Measurements from ENCODE around the gene MAF.

Gene MAF

GRCh38 chr16:79601931-79602627 is 1.5 kb upstream of the MAF start:
- Histone ChIP-seq H3K4me1 (ENCODE audit: insufficient read depth, low read length) (peaks cover 12% of the 10 kb centered on the region; the same call in 1 of the 2 replicates), H3K9ac (ENCODE audit: low read depth, low read length) (peak overlapping the region; percentile 84), H3K9me3 (ENCODE audit: control insufficient read depth, insufficient read depth, low read length) (no peaks in the 10 kb centered on the region), H3K36me3 (ENCODE audit: insufficient read depth, low read length) (no peaks in the 10 kb centered on the region)

- peaks cover 11% of the 10 kb centered on the region; the same call in 1 of the 2 replicates for H3K4me1 ChIP-seq (ENCODE audit: insufficient read depth, low read length)
- H3K9ac ChIP-seq (ENCODE audit: low read depth, low read length) = peak overlapping the region; percentile 84
- H3K9me3 ChIP-seq (ENCODE audit: control insufficient read depth, insufficient read depth, low read length) = no peaks in the 10 kb centered on the region
- no peaks in the 10 kb centered on the region for H3K36me3 ChIP-seq (ENCODE audit: insufficient read depth, low read length)
These were observed 774 bp upstream of the MAF start for GRCh38 chr16:79601092-79601930.

- Histone ChIP-seq H3K4me1 (ENCODE audit: insufficient read depth, low read length) (peaks cover 4% of the 10 kb centered on the region; the same call in 1 of the 2 replicates), H3K36me3 (ENCODE audit: insufficient read depth, low read length) (no peaks in the 10 kb centered on the region), H3K9ac (ENCODE audit: low read depth, low read length) (peak overlapping the region; percentile 84), H3K9me3 (ENCODE audit: control insufficient read depth, insufficient read depth, low read length) (no peaks in the 10 kb centered on the region)
These were observed 500 bp downstream of the MAF start for GRCh38 chr16:79599837-79600637.

GRCh38 chr16:79599256-79599836 is 1.2 kb downstream of the MAF start:
- no peaks in the 10 kb centered on the region for H3K9me3 ChIP-seq (ENCODE audit: control insufficient read depth, insufficient read depth, low read length)
- H3K4me1 ChIP-seq (ENCODE audit: insufficient read depth, low read length) = peaks cover 4% of the 10 kb centered on the region; the same call in 1 of the 2 replicates
- no peaks in the 10 kb centered on the region for H3K36me3 ChIP-seq (ENCODE audit: insufficient read depth, low read length)
- peak overlapping the region; percentile 73 for H3K9ac ChIP-seq (ENCODE audit: low read depth, low read length)

- Histone ChIP-seq H3K4me1 (ENCODE audit: insufficient read depth, low read length) (peaks cover 4% of the 10 kb centered on the region), H3K9ac (ENCODE audit: low read depth, low read length) (peak overlapping the region; percentile 74), H3K36me3 (ENCODE audit: insufficient read depth, low read length) (no peaks in the 10 kb centered on the region), H3K9me3 (ENCODE audit: control insufficient read depth, insufficient read depth, low read length) (no peaks in the 10 kb centered on the region)
These were observed 2.0 kb downstream of the MAF start for GRCh38 chr16:79598348-79599181.

- Histone ChIP-seq H3K36me3 (ENCODE audit: insufficient read depth, low read length) (no peaks in the 10 kb centered on the region), H3K4me1 (ENCODE audit: insufficient read depth, low read length) (peaks cover 10% of the 10 kb centered on the region), H3K9ac (ENCODE audit: low read depth, low read length) (peak overlapping the region; percentile 74), H3K9me3 (ENCODE audit: control insufficient read depth, insufficient read depth, low read length) (no peaks in the 10 kb centered on the region)
These were observed 2.5 kb downstream of the MAF start for GRCh38 chr16:79598063-79598347.

GRCh38 chr16:79597277-79598062 is 3.1 kb downstream of the MAF start:
- peak overlapping the region; percentile 74 for H3K9ac ChIP-seq (ENCODE audit: low read depth, low read length)

GRCh38 chr16:79595931-79596450 is 4.5 kb downstream of the MAF start:
- H3K9ac ChIP-seq (ENCODE audit: low read depth, low read length) = no peak overlapping the region

More at GRCh38 chr16:79597277-79598062, 3.1 kb downstream of the MAF start:
- H3K36me3 ChIP-seq (ENCODE audit: insufficient read depth, low read length) = no peaks in the 10 kb centered on the region
- peaks cover 13% of the 10 kb centered on the region for H3K4me1 ChIP-seq (ENCODE audit: insufficient read depth, low read length)
- no peaks in the 10 kb centered on the region for H3K9me3 ChIP-seq (ENCODE audit: control insufficient read depth, insufficient read depth, low read length)

GRCh38 chr16:79595231-79595641 is 5.3 kb downstream of the MAF start:
- no peaks in the 10 kb centered on the region for H3K36me3 ChIP-seq (ENCODE audit: insufficient read depth, low read length)
- no peak overlapping the region for H3K9ac ChIP-seq (ENCODE audit: low read depth, low read length)
- peaks cover 24% of the 10 kb centered on the region for H3K4me1 ChIP-seq (ENCODE audit: insufficient read depth, low read length)
- no peaks in the 10 kb centered on the region for H3K9me3 ChIP-seq (ENCODE audit: control insufficient read depth, insufficient read depth, low read length)

More at GRCh38 chr16:79595931-79596450, 4.5 kb downstream of the MAF start:
- H3K36me3 ChIP-seq (ENCODE audit: insufficient read depth, low read length) = no peaks in the 10 kb centered on the region
- H3K9me3 ChIP-seq (ENCODE audit: control insufficient read depth, insufficient read depth, low read length) = no peaks in the 10 kb centered on the region
- H3K4me1 ChIP-seq (ENCODE audit: insufficient read depth, low read length) = peaks cover 20% of the 10 kb centered on the region

GRCh38 chr16:79593754-79594153 is 6.8 kb downstream of the MAF start:
- Histone ChIP-seq H3K4me1 (ENCODE audit: insufficient read depth, low read length) (peaks cover 24% of the 10 kb centered on the region), H3K9ac (ENCODE audit: low read depth, low read length) (no peak overlapping the region), H3K9me3 (ENCODE audit: control insufficient read depth, insufficient read depth, low read length) (no peaks in the 10 kb centered on the region), H3K36me3 (ENCODE audit: insufficient read depth, low read length) (no peaks in the 10 kb centered on the region)

GRCh38 chr16:79593074-79593531 is 7.4 kb downstream of the MAF start:
- Histone ChIP-seq H3K9me3 (ENCODE audit: control insufficient read depth, insufficient read depth, low read length) (no peaks in the 10 kb centered on the region), H3K9ac (ENCODE audit: low read depth, low read length) (no peak overlapping the region), H3K36me3 (ENCODE audit: insufficient read depth, low read length) (no peaks in the 10 kb centered on the region), H3K4me1 (ENCODE audit: insufficient read depth, low read length) (peaks cover 24% of the 10 kb centered on the region)

GRCh38 chr16:79592186-79592585 is 8.4 kb downstream of the MAF start:
- H3K36me3 ChIP-seq (ENCODE audit: insufficient read depth, low read length) = no peaks in the 10 kb centered on the region
- no peaks in the 10 kb centered on the region for H3K9me3 ChIP-seq (ENCODE audit: control insufficient read depth, insufficient read depth, low read length)
- no peak overlapping the region for H3K9ac ChIP-seq (ENCODE audit: low read depth, low read length)
- H3K4me1 ChIP-seq (ENCODE audit: insufficient read depth, low read length) = peaks cover 24% of the 10 kb centered on the region
